ENCODE data around the gene AGTR2. TPM values are rescaled to one million over a fixed set of nuclear protein-coding genes. Genes with fewer than 3 reads are reported as not detected.

AGTR2 gene
- total RNA-seq, 2 experiments from 2014 or later = not detected

GRCh38 chrX:116181300-116181699, 10.8 kb downstream of the AGTR2 start:
- POLR2A ChIA-PET = no interaction called here
- no peak for DNase-seq
- intact Hi-C loops (cut with micrococcal nuclease) = no loop called here
- Mint-ChIP-seq H3K27ac (no peak overlapping the region), H3K27me3 (no peaks in the 10 kb centered on the region), H3K9me3 (no peaks in the 10 kb centered on the region), H3K36me3 (ENCODE audit: low read depth) (no peaks in the 10 kb centered on the region), H3K4me3 (no peak overlapping the region), H3K4me1 (ENCODE audit: low read depth) (no peaks in the 10 kb centered on the region)
- no peak for ATAC-seq
- TF ChIP-seq, protein P1, sequence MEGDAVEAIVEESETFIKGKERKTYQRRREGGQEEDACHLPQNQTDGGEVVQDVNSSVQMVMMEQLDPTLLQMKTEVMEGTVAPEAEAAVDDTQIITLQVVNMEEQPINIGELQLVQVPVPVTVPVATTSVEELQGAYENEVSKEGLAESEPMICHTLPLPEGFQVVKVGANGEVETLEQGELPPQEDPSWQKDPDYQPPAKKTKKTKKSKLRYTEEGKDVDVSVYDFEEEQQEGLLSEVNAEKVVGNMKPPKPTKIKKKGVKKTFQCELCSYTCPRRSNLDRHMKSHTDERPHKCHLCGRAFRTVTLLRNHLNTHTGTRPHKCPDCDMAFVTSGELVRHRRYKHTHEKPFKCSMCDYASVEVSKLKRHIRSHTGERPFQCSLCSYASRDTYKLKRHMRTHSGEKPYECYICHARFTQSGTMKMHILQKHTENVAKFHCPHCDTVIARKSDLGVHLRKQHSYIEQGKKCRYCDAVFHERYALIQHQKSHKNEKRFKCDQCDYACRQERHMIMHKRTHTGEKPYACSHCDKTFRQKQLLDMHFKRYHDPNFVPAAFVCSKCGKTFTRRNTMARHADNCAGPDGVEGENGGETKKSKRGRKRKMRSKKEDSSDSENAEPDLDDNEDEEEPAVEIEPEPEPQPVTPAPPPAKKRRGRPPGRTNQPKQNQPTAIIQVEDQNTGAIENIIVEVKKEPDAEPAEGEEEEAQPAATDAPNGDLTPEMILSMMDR (IDR thresholded peaks at IDR 0.05) = no peak
- CTCF ChIA-PET = no interaction called here

GRCh38 chrX:116185163-116185562, 14.6 kb downstream of the AGTR2 start:
- DNase-seq = no peak
- Mint-ChIP-seq H3K4me3 (no peak overlapping the region), H3K36me3 (ENCODE audit: low read depth) (no peaks in the 10 kb centered on the region), H3K27ac (no peak overlapping the region), H3K27me3 (no peaks in the 10 kb centered on the region), H3K4me1 (ENCODE audit: low read depth) (no peaks in the 10 kb centered on the region), H3K9me3 (peaks cover 2% of the 10 kb centered on the region)
- ChIA-PET POLR2A (no interaction called here), CTCF (no interaction called here)
- no peak for ATAC-seq
- intact Hi-C loops (cut with micrococcal nuclease) = no loop called here
- TF ChIP-seq, protein P1 (IDR thresholded peaks at IDR 0.05) = no peak

GRCh38 chrX:116194649-116195048, 24.1 kb downstream of the AGTR2 start:
- Mint-ChIP-seq H3K4me3 (no peak overlapping the region), H3K36me3 (ENCODE audit: low read depth) (no peaks in the 10 kb centered on the region), H3K27ac (no peak overlapping the region), H3K4me1 (ENCODE audit: low read depth) (no peaks in the 10 kb centered on the region), H3K9me3 (no peaks in the 10 kb centered on the region), H3K27me3 (no peaks in the 10 kb centered on the region)
- intact Hi-C loops (cut with micrococcal nuclease) = no loop called here
- CTCF ChIA-PET = no interaction called here
- TF ChIP-seq, protein P1 (IDR thresholded peaks at IDR 0.05) = no peak
- DNase-seq (no peak), ATAC-seq (no peak)
- POLR2A ChIA-PET = no interaction called here

GRCh38 chrX:116198235-116198634, 27.7 kb downstream of the AGTR2 start:
- H3K27me3 Mint-ChIP-seq = no peaks in the 10 kb centered on the region

DNA sequence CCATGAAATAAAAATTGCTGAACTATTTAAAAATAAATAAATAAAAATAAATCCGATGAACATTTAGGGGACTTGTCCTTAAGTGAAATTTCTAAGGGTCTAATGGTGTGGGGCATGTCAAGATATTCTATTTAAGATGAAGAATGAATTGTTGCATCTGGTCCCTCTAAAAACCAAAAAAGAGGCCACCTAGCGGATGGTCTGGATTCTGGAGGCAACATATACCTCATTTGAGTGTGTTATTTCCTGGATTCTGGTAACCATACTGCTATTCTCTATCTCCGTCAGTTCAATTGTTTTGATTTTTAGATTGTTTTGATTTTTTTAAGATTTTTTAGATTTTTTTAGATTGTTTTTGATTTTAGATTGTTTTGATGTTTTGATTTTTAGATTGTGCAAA, 28.3 kb downstream of the AGTR2 start:
- ATAC-seq = no peak
- no peak for DNase-seq
- Mint-ChIP-seq H3K36me3 (ENCODE audit: low read depth) (no peaks in the 10 kb centered on the region), H3K9me3 (no peaks in the 10 kb centered on the region), H3K27me3 (no peaks in the 10 kb centered on the region), H3K27ac (no peak overlapping the region), H3K4me1 (ENCODE audit: low read depth) (no peaks in the 10 kb centered on the region), H3K4me3 (no peak overlapping the region)
- POLR2A ChIA-PET = no interaction called here
- intact Hi-C loops (cut with micrococcal nuclease) = no loop called here
- CTCF ChIA-PET = no interaction called here
- TF ChIP-seq, protein P1 (IDR thresholded peaks at IDR 0.05) = no peak

More at GRCh38 chrX:116198235-116198634, 27.7 kb downstream of the AGTR2 start:
- intact Hi-C loops (cut with micrococcal nuclease) = no loop called here
- no peak overlapping the region for H3K27ac Mint-ChIP-seq
- DNase-seq (no peak), ATAC-seq (no peak)
- TF ChIP-seq, protein P1 (IDR thresholded peaks at IDR 0.05) = no peak
- H3K4me1 Mint-ChIP-seq (ENCODE audit: low read depth) = no peaks in the 10 kb centered on the region
- CTCF ChIA-PET = no interaction called here
- POLR2A ChIA-PET = no interaction called here
- H3K9me3 Mint-ChIP-seq = no peaks in the 10 kb centered on the region
- H3K36me3 Mint-ChIP-seq (ENCODE audit: low read depth) = no peaks in the 10 kb centered on the region
- no peak overlapping the region for H3K4me3 Mint-ChIP-seq
